Left lung (tissue), 10 donors: Measurements from ENCODE around the gene APOA1. TPM values are rescaled to one million over a fixed set of nuclear protein-coding genes. Genes with fewer than 3 reads are reported as not detected.

Experiments used
- ATAC-seq: fragments of 200-7000 bp; cut with Tn5 transposase; one replicate; pipeline ENCODE4 v1.9.1; 2020; ENCODE audit warnings: moderate library complexity
- DNase-seq, 4 donors: peaks; one replicate each; pipeline ENCODE4 v3.0.0-alpha.2; 2013 to 2020
- H3K27ac ChIP-seq, 2 donors: fragments of 200-600 bp; sonication (generic) in 1 of 2; one replicate each; pipeline versions ENCODE4 v1.5.0 to v1.8.0; 2020 to 2021
- H3K27me3 ChIP-seq, 2 donors: fragments of 200-600 bp; sonication (generic) in 1 of 2; one replicate each; pipeline versions ENCODE4 v1.5.0 to v1.8.0; 2020 to 2021
- H3K36me3 ChIP-seq, 2 donors: fragments of 200-600 bp; sonication (generic) in 1 of 2; one replicate each; pipeline versions ENCODE4 v1.5.0 to v1.8.0; 2020 to 2021
- H3K4me1 ChIP-seq, 2 donors: fragments of 200-600 bp; one replicate each; pipeline ENCODE4 v1.8.0; 2021
- H3K4me3 ChIP-seq, 2 donors: fragments of 200-600 bp; sonication (generic) in 1 of 2; one replicate each; pipeline versions ENCODE4 v1.5.0 to v1.8.0; 2020 to 2021; ENCODE audit warnings: mild to moderate bottlenecking in 1 of 2
- H3K9me3 ChIP-seq, 2 donors: fragments of 200-600 bp; sonication (generic) in 1 of 2; one replicate each; pipeline versions ENCODE4 v1.5.0 to v1.8.0; 2020 to 2021
- CTCF ChIP-seq, 2 donors: fragments of 200-600 bp; sonication (generic) in 1 of 2; IDR thresholded peaks; one replicate each; pipeline versions ENCODE4 v1.5.0 to v1.8.0; 2021; ENCODE audit warnings: antibody characterized with exemption in 2 of 2
- intact Hi-C, 2 donors: fragments of 100-400 bp; cut with DNase I; formaldehyde crosslinking; loops; one replicate each; pipeline versions ENCODE4 v1.11.2 to v1.14.2; 2022
- polyA plus RNA-seq, 6 donors: library from polyadenylated mRNA; unstranded; fragments of 120-200 nt; gene quantifications; one replicate each; pipeline ENCODE4 v1.2.1, GENCODE V29; 2013; ENCODE audit not compliant: insufficient read length in 6 of 6
- total RNA-seq, 2 donors: library from RNA; stranded (reverse); fragmentation: NEBNext Ultra II Directional; extraction: Animal tissue kit (Norgen Biotek cat#: 25700); gene quantifications; one replicate each; pipeline ENCODE4 v1.2.1, GENCODE V29; 2021
- donor health status: DM: no; HTN: yes; CAD: no.
- donor health status: DM: no; HTN: no; CAD: no.

The APOA1 gene
- total and polyA plus RNA-seq, 8 donors = 0.50 to 13.4 (median 4.7) TPM

- no peak overlapping the region for H3K4me3 ChIP-seq
- H3K36me3 ChIP-seq = no peaks in the 10 kb centered on the region
- no peaks in the 10 kb centered on the region for H3K9me3 ChIP-seq
- no peak overlapping the region for H3K27ac ChIP-seq
- intact Hi-C loops = no loop called here
- H3K4me1 ChIP-seq = no peaks in the 10 kb centered on the region
- no peak for TF ChIP-seq CTCF (IDR thresholded peaks at IDR 0.05)
- no peak for ATAC-seq
- no peak for DNase-seq
- H3K27me3 ChIP-seq = no peaks in the 10 kb centered on the region
Measured at GRCh38 chr11:116822575-116822974, 14.8 kb downstream of the APOA1 start.

GRCh38 chr11:116821050-116821918 lies 16.1 kb downstream of the APOA1 start:
- no peak for ATAC-seq

GRCh38 chr11:116819049-116819448 lies 18.4 kb downstream of the APOA1 start:
- intact Hi-C loops = no loop called here
- ATAC-seq = no peak

More at GRCh38 chr11:116821050-116821918, 16.1 kb downstream of the APOA1 start:
- Histone ChIP-seq H3K27ac (no peak overlapping the region), H3K4me1 (no peaks in the 10 kb centered on the region), H3K9me3 (no peaks in the 10 kb centered on the region), H3K36me3 (no peaks in the 10 kb centered on the region), H3K4me3 (no peak overlapping the region), H3K27me3 (no peaks in the 10 kb centered on the region)
- DNase-seq = no peak
- intact Hi-C loops = no loop called here
- no peak for TF ChIP-seq CTCF (IDR thresholded peaks at IDR 0.05)

GRCh38 chr11:116814502-116814901 lies 22.9 kb downstream of the APOA1 start:
- no peak for TF ChIP-seq CTCF (IDR thresholded peaks at IDR 0.05)
- ATAC-seq (no peak), DNase-seq (no peak)
- H3K27me3 ChIP-seq = no peaks in the 10 kb centered on the region
- H3K4me1 ChIP-seq = no peaks in the 10 kb centered on the region
- no peaks in the 10 kb centered on the region for H3K36me3 ChIP-seq
- H3K9me3 ChIP-seq = no peaks in the 10 kb centered on the region
- H3K4me3 ChIP-seq = no peak overlapping the region
- no peak overlapping the region for H3K27ac ChIP-seq
- intact Hi-C loops = no loop called here

More at GRCh38 chr11:116819049-116819448, 18.4 kb downstream of the APOA1 start:
- no peaks in the 10 kb centered on the region for H3K9me3 ChIP-seq
- no peak for TF ChIP-seq CTCF (IDR thresholded peaks at IDR 0.05)
- no peak for DNase-seq
- no peaks in the 10 kb centered on the region for H3K27me3 ChIP-seq
- no peak overlapping the region for H3K4me3 ChIP-seq
- no peak overlapping the region for H3K27ac ChIP-seq
- no peaks in the 10 kb centered on the region for H3K36me3 ChIP-seq
- no peaks in the 10 kb centered on the region for H3K4me1 ChIP-seq

- no peak overlapping the region for H3K27ac ChIP-seq
- intact Hi-C loops = no loop called here
- ATAC-seq = no peak
- H3K36me3 ChIP-seq = no peaks in the 10 kb centered on the region
- no peaks in the 10 kb centered on the region for H3K27me3 ChIP-seq
- no peaks in the 10 kb centered on the region for H3K9me3 ChIP-seq
- DNase-seq = no peak
- TF ChIP-seq CTCF (IDR thresholded peaks at IDR 0.05) = no peak
- H3K4me1 ChIP-seq = no peaks in the 10 kb centered on the region
- H3K4me3 ChIP-seq = no peak overlapping the region
Measured at GRCh38 chr11:116813781-116814471, 23.5 kb downstream of the APOA1 start.
